B cell (primary cell): ENCODE data around the gene PRAMEF14. TPM values are rescaled to one million over a fixed set of nuclear protein-coding genes. Genes with fewer than 3 reads are reported as not detected.
"Not testable (repeated sequence)": the region's sequence is repeated elsewhere in the genome, so short reads cannot be mapped to it uniquely, and the experiment has no call there.

Source experiments
- ATAC-seq: fragments of 200-7000 bp; cut with Tn5 transposase; one replicate; pipeline ENCODE4 v1.10.0; 2021; ENCODE audit warnings: low read depth, mild to moderate bottlenecking, moderate number of reproducible peaks, moderate library complexity
- CTCF ChIA-PET: fragments of 350-600 bp; sonication (Branson Sonifier 250); formaldehyde crosslinking; loops from one replicate; lab custom pipeline; 2021; ENCODE audit warnings: antibody characterized with exemption, inconsistent platforms; lab: Charles Lee
- POLR2A ChIA-PET: fragments of 350-600 bp; sonication (Branson Sonifier 250); formaldehyde crosslinking; loops from one replicate; lab custom pipeline; 2021; ENCODE audit warnings: antibody characterized with exemption; lab: Charles Lee
- DNase-seq: peaks from one replicate; pipeline ENCODE4 v3.0.0; 2013
- H2AFZ ChIP-seq: 2 replicates; pipeline ENCODE4 v1.6.1; 2012; ENCODE audit warnings: mild to moderate bottlenecking, low read depth, low read length; ENCODE audit not compliant: insufficient read depth, poor library complexity, severe bottlenecking
- H3K27ac ChIP-seq, 2 donors: 1 replicate in 1 of 2; 2 replicates in 1 of 2; pipeline ENCODE4 v1.5.1; 2012 to 2013; ENCODE audit warnings: low read length in 2 of 2, mild to moderate bottlenecking in 2 of 2, moderate library complexity in 1 of 2
- H3K27me3 ChIP-seq, 4 experiments: fragments of 200-600 bp in 1 of 4; sonication (generic) in 1 of 4; replicated peaks in 1 of 4; 1 replicate in 2 of 4; 2 replicates in 2 of 4; pipeline versions ENCODE4 v1.6.1 to v1.7.0; 2013 to 2016; ENCODE audit warnings: low read length in 3 of 4, mild to moderate bottlenecking in 2 of 4, mixed read lengths in 1 of 4, moderate library complexity in 1 of 4; ENCODE audit not compliant: insufficient read depth in 4 of 4, control insufficient read depth in 3 of 4; ENCODE audit errors: control extremely low read depth in 1 of 4
- H3K36me3 ChIP-seq, 2 experiments: replicated peaks in 1 of 2; 1 replicate in 1 of 2; 2 replicates in 1 of 2; pipeline versions ENCODE4 v1.6.1 to v1.7.1; 2013; ENCODE audit warnings: low read length in 1 of 2; ENCODE audit not compliant: insufficient read depth in 2 of 2, control insufficient read depth in 1 of 2; ENCODE audit errors: control extremely low read depth in 1 of 2, extremely low read depth in 1 of 2
- H3K4me1 ChIP-seq, 2 donors: fragments of 200-600 bp in 1 of 2; sonication (generic) in 1 of 2; 1 replicate in 1 of 2; 2 replicates in 1 of 2; pipeline versions ENCODE4 v1.5.1 to v1.6.1; 2013 to 2017; ENCODE audit warnings: low read length in 2 of 2; ENCODE audit not compliant: control insufficient read depth in 2 of 2, insufficient read depth in 2 of 2
- H3K4me2 ChIP-seq: replicated peaks from 2 replicates; pipeline ENCODE3; 2012; ENCODE audit warnings: mild to moderate bottlenecking, low read depth, low read length; ENCODE audit not compliant: poor library complexity, severe bottlenecking
- H3K4me3 ChIP-seq, 5 experiments: fragments of 200-600 bp in 1 of 5; sonication (generic) in 1 of 5; 1 replicate in 3 of 5; 2 replicates in 2 of 5; pipeline versions ENCODE4 v1.5.1 to v1.7.0; 2011 to 2016; ENCODE audit warnings: low read length in 4 of 5, mild to moderate bottlenecking in 4 of 5, low read depth in 2 of 5, control low read depth in 1 of 5, moderate library complexity in 1 of 5; ENCODE audit not compliant: insufficient read depth in 1 of 5; ENCODE audit errors: control extremely low read depth in 1 of 5, extremely low read depth in 1 of 5
- H3K79me2 ChIP-seq: fragments of 200-600 bp; sonication (generic); one replicate; pipeline ENCODE4 v1.6.0; 2016; ENCODE audit warnings: low read length; ENCODE audit not compliant: control insufficient read depth, insufficient read depth
- H3K9ac ChIP-seq: fragments of 200-600 bp; sonication (generic); 2 replicates; pipeline ENCODE4 v1.6.1; 2017; ENCODE audit warnings: mild to moderate bottlenecking, low read length, moderate library complexity
- H3K9me3 ChIP-seq, 3 donors: one replicate each; pipeline versions ENCODE4 v1.6.1 to v1.7.1; 2013; ENCODE audit warnings: low read length in 2 of 3; ENCODE audit not compliant: control insufficient read depth in 2 of 3, insufficient read depth in 1 of 3; ENCODE audit errors: control extremely low read depth in 1 of 3
- H4K20me1 ChIP-seq: 2 replicates; pipeline ENCODE4 v1.6.0; 2012; ENCODE audit warnings: mild to moderate bottlenecking, low read length; ENCODE audit not compliant: insufficient read depth, control insufficient read depth, poor library complexity, severe bottlenecking
- H3K27ac Mint-ChIP-seq: one replicate; pipeline ENCODE4 v1.8.0; 2021; ENCODE audit warnings: mixed read lengths
- H3K27me3 Mint-ChIP-seq: one replicate; pipeline ENCODE4 v1.8.0; 2021; ENCODE audit warnings: mixed read lengths
- H3K4me1 Mint-ChIP-seq: one replicate; pipeline ENCODE4 v1.8.0; 2021; ENCODE audit warnings: mixed read lengths
- H3K4me3 Mint-ChIP-seq: one replicate; pipeline ENCODE4 v1.8.0; 2021; ENCODE audit warnings: mixed read lengths
- H3K9me3 Mint-ChIP-seq: one replicate; pipeline ENCODE4 v1.8.0; 2022; ENCODE audit warnings: mixed read lengths; ENCODE audit not compliant: insufficient read depth
- WGBS: methylation state at CpG from one replicate; pipeline ENCODE4 v1.1.5; 2013; ENCODE audit warnings: missing lambda C conversion rate; ENCODE audit not compliant: insufficient coverage; 5-methylcytosine and 5-hydroxymethylcytosine counted together
- intact Hi-C: fragments of 100-400 bp; cut with micrococcal nuclease; formaldehyde crosslinking; loops from one replicate; pipeline ENCODE4 v1.10.0; 2022
- polyA plus RNA-seq: library from polyadenylated mRNA; depleted of rRNA; stranded (reverse); fragments of >200 nt; gene quantifications from 2 replicates; pipeline ENCODE4 v1.2.3, GENCODE V29; 2012
- total RNA-seq, 2 donors: library from RNA; stranded (reverse); fragments of 120-200 nt in 1 of 2; gene quantifications; 1 replicate in 1 of 2; 2 replicates in 1 of 2; pipeline versions ENCODE4 v1.2.3 to v1.2.4, GENCODE V29; 2013 to 2022

Gene PRAMEF14
- total and polyA plus RNA-seq, 2 donors (not counting 1 experiment from before 2014, with no cell fraction given) = not detected

DNA sequence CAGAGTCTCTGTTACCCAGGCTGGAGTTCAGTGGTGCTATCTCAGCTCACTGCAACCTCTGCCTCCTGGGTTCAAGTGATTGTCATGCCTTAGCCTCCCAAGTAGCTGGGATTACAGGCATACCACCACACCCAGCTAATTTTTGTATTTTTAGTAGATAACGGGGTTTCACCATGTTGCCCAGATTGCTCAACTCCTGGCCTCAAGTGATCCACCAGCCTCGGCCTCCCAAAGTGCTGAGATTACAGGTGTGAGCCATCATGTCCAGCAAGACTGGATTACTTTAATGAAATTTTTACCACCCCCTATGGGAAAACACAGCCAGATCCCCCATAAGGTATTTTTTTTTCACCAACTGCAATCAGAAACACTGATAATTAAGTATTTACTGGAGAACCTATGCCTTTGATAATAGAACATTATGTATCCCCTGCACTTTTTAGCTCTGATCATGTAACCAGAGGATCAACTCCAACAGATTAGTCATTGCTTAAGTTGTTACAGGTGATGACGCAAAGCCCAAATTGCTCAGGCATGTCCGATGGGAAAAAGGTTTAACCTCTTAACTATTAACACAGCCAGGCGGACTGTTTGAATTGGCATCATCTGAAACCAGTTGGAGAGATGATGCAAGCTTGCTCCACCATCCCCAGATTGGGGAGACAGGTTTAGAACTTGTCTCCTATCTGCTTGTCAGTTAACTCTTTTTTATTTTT lies 49.6 kb downstream of the PRAMEF14 start:
- H3K36me3 ChIP-seq, H3K9me3 ChIP-seq, POLR2A ChIA-PET, H3K4me3 ChIP-seq, H4K20me1 ChIP-seq, H3K27ac ChIP-seq, H3K9ac ChIP-seq, DNase-seq, H3K27ac Mint-ChIP-seq, ATAC-seq, H3K4me1 Mint-ChIP-seq, H3K4me3 Mint-ChIP-seq, H2AFZ ChIP-seq, H3K9me3 Mint-ChIP-seq, H3K27me3 ChIP-seq, H3K79me2 ChIP-seq, intact Hi-C loops, H3K4me1 ChIP-seq, H3K4me2 ChIP-seq, CTCF ChIA-PET, H3K27me3 Mint-ChIP-seq: not testable (repeated sequence)
- no CpG with 5 or more reads among the region's 5 CpGs for WGBS

Other genes starting within 250 kb of the PRAMEF14 start
- gene HNRNPCL2, start 230.3 kb downstream of the PRAMEF14 start, total RNA-seq = not detected in 2 replicates
- gene HNRNPCL2, start 230.3 kb downstream of the PRAMEF14 start, polyA plus RNA-seq = not detected in 2 replicates
- not detected in 2 replicates for gene PRAMEF26, start 191.1 kb downstream of the PRAMEF14 start, total RNA-seq
- gene PRAMEF26, start 191.1 kb downstream of the PRAMEF14 start, polyA plus RNA-seq = not detected in 2 replicates
- not detected in 2 replicates for gene HNRNPCL4, start 181.5 kb downstream of the PRAMEF14 start, total RNA-seq
- gene HNRNPCL4, start 181.5 kb downstream of the PRAMEF14 start, polyA plus RNA-seq = not detected in 2 replicates
- not detected in 2 replicates for gene PRAMEF9, start 175.3 kb downstream of the PRAMEF14 start, total RNA-seq
- gene PRAMEF9, start 175.3 kb downstream of the PRAMEF14 start, polyA plus RNA-seq = not detected in 2 replicates
- gene PRAMEF13, start 145.7 kb downstream of the PRAMEF14 start, total RNA-seq = not detected in 2 replicates
- not detected in 2 replicates for gene PRAMEF13, start 145.7 kb downstream of the PRAMEF14 start, polyA plus RNA-seq
- not detected in 2 replicates for gene PRAMEF18, start 121.0 kb downstream of the PRAMEF14 start, total RNA-seq
- not detected in 2 replicates for gene PRAMEF18, start 121.0 kb downstream of the PRAMEF14 start, polyA plus RNA-seq
- gene PRAMEF5, start 92.9 kb downstream of the PRAMEF14 start, total RNA-seq = not detected in 2 replicates
- not detected in 2 replicates for gene PRAMEF5, start 92.9 kb downstream of the PRAMEF14 start, polyA plus RNA-seq
- not detected in 2 replicates for gene PRAMEF8, start 62.0 kb downstream of the PRAMEF14 start, total RNA-seq
- gene PRAMEF8, start 62.0 kb downstream of the PRAMEF14 start, polyA plus RNA-seq = not detected in 2 replicates
- gene PRAMEF33, start 43.6 kb downstream of the PRAMEF14 start, total RNA-seq = not detected in 2 replicates
- not detected in 2 replicates for gene PRAMEF33, start 43.6 kb downstream of the PRAMEF14 start, polyA plus RNA-seq
- not detected in 2 replicates for gene PRAMEF15, start 31.6 kb downstream of the PRAMEF14 start, total RNA-seq
- gene PRAMEF15, start 31.6 kb downstream of the PRAMEF14 start, polyA plus RNA-seq = not detected in 2 replicates
- not detected in 2 replicates for gene PRAMEF19, start 24.8 kb upstream of the PRAMEF14 start, total RNA-seq
- gene PRAMEF19, start 24.8 kb upstream of the PRAMEF14 start, polyA plus RNA-seq = not detected in 2 replicates
- gene PRAMEF17, start 42.5 kb upstream of the PRAMEF14 start, total RNA-seq = not detected in 2 replicates
- gene PRAMEF17, start 42.5 kb upstream of the PRAMEF14 start, polyA plus RNA-seq = not detected in 2 replicates
- gene PRAMEF20, start 63.3 kb upstream of the PRAMEF14 start, total RNA-seq = not detected in 2 replicates
- not detected in 2 replicates for gene PRAMEF20, start 63.3 kb upstream of the PRAMEF14 start, polyA plus RNA-seq
- not detected in 2 replicates for gene LRRC38, start 166.9 kb upstream of the PRAMEF14 start, total RNA-seq
- not detected in 2 replicates for gene LRRC38, start 166.9 kb upstream of the PRAMEF14 start, polyA plus RNA-seq
- 0.27 TPM in 1 of 2 replicates, not detected in the other for gene PDPN, start 236.7 kb upstream of the PRAMEF14 start, total RNA-seq
- not detected in 2 replicates for gene PDPN, start 236.7 kb upstream of the PRAMEF14 start, polyA plus RNA-seq